ENCODE data around the gene ATP5MC3.

The ATP5MC3 gene

DNA sequence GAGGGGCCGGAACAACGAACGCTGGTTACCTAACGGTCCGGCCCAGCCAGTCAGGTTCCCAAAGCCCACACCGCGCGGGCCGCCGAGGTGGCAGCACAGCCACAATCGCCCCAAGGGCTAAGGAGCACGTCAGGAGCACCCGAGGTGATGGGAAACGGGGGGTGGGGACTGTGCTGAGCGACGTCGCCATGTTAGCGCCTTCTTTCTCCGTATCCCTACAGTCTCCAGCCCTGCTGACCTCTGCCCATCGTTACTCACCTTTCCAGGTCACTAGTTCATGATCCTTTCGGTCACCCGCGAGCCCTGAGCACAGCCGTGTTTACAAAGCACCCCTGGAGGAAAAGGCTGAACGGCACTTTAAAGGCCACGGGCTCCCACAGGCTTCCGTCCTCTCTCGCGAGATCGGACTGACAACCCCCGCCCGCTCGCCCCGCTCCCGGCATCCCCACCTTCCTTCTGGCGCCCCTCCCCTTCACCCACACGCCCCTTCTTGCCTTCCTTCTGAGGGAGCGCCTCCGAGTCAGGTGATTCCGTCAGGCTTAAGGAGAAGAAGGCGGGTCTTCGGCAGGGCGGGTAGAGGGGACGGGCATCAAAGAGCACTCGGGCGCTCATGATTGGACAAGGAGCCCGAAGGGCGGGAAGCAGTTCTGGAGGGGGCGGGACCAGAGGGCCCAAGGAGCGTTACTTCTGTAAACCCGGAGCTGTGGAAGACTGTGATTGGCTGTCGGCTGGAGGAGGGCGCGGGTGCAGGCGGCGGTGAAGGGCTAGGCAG, 13.5 kb downstream of the ATP5MC3 start, which contains the start of gene ATF2:
Gene ATF2, minus strand, starts transcription at position 412 of the 772 bp plus-strand sequence. CDS start 31,760 bp downstream, outside the sequence.
- H3K4me1 ChIP-seq (ENCODE audit: low read length): peaks cover 9% of the 10 kb centered on the region
- peak within 1 kb of the TSS; percentile 67 for H3K27ac ChIP-seq (ENCODE audit: low read length)
- H3K36me3 ChIP-seq (replicated peaks; ENCODE audit: insufficient read depth, low read length): no peaks in the 10 kb centered on the region
- TF ChIP-seq EZH2phosphoT487 (IDR thresholded peaks at IDR 0.05; ENCODE audit: low read length) (no peak), EZH2 (optimal IDR thresholded peaks at IDR 0.05; ENCODE audit: low read depth, low read length) (no peak)
- TF ChIP-seq, protein P1, sequence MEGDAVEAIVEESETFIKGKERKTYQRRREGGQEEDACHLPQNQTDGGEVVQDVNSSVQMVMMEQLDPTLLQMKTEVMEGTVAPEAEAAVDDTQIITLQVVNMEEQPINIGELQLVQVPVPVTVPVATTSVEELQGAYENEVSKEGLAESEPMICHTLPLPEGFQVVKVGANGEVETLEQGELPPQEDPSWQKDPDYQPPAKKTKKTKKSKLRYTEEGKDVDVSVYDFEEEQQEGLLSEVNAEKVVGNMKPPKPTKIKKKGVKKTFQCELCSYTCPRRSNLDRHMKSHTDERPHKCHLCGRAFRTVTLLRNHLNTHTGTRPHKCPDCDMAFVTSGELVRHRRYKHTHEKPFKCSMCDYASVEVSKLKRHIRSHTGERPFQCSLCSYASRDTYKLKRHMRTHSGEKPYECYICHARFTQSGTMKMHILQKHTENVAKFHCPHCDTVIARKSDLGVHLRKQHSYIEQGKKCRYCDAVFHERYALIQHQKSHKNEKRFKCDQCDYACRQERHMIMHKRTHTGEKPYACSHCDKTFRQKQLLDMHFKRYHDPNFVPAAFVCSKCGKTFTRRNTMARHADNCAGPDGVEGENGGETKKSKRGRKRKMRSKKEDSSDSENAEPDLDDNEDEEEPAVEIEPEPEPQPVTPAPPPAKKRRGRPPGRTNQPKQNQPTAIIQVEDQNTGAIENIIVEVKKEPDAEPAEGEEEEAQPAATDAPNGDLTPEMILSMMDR (IDR thresholded peaks at IDR 0.05; ENCODE audit: low read length): no peak
- peaks cover 13% of the 10 kb centered on the region; the same call in 1 of the 2 replicates for H3F3A ChIP-seq (ENCODE audit: insufficient read depth, low read length)
- peaks cover 53% of the 10 kb centered on the region for H3K79me2 ChIP-seq (ENCODE audit: low read length)
- H3K27me3 ChIP-seq (replicated peaks; ENCODE audit: insufficient read depth, low read length): no peaks in the 10 kb centered on the region
- no peaks in the 10 kb centered on the region for H3K9me3 ChIP-seq (replicated peaks; ENCODE audit: insufficient read depth, low read length)
- peak within 1 kb of the TSS; percentile 78 for H3K4me2 ChIP-seq (ENCODE audit: low read depth, low read length)
- peak within 1 kb of the TSS; percentile 92 for H2AFZ ChIP-seq (ENCODE audit: low read length)
- peak within 1 kb of the TSS; percentile 100 for H3K4me3 ChIP-seq (ENCODE audit: low read length)
- peak; percentile 99 for DNase-seq
- no peaks in the 10 kb centered on the region for H4K20me1 ChIP-seq (ENCODE audit: insufficient read depth, low read length)
- peak within 1 kb of the TSS; percentile 88 for H3K9ac ChIP-seq (ENCODE audit: low read length)
- H3K9me2 ChIP-seq (replicated peaks; ENCODE audit: insufficient read depth, low read length): no peaks in the 10 kb centered on the region

DNA sequence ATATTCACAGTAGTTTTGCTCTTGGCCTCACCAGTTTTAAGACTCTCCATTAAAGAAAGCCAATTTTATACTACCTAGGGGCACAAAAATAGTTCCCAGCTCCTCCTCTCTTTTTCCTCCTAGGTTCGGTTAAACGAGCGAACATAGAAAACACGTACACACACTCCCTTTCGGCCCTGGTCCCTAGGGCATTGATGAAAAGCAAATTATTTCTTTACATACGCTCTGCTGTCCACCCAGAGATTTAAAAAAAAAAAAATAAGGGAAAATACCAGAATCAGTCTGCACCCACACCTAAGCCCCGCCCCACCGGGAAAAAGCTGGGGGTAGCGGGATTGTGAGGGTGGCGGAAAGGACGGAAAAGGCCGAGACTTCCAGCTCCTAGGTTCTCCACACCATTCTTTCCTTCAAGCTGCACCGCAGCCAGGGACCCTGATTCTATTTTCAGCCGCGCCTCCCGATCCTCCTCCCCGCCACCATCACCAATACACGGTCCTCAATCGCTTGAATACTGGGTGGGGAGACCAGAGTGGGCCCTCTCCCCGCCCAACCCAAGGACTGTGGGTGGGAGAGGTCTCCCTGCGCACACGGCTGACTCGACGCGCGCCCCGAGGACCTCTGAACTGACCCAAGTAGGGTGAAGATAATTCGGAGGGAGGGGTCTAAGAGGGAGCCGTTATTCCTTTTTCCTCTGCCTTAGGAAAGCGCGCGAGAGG, 14.3 kb downstream of the ATP5MC3 start:
- TF ChIP-seq EZH2 (optimal IDR thresholded peaks at IDR 0.05; ENCODE audit: low read depth, low read length): no peak
- no peak for TF ChIP-seq EZH2phosphoT487 (IDR thresholded peaks at IDR 0.05; ENCODE audit: low read length)
- TF ChIP-seq, protein P1 (IDR thresholded peaks at IDR 0.05; ENCODE audit: low read length): no peak
- Histone ChIP-seq H3F3A (ENCODE audit: insufficient read depth, low read length) (peaks cover 12% of the 10 kb centered on the region; the same call in 1 of the 2 replicates), H3K79me2 (ENCODE audit: low read length) (peaks cover 58% of the 10 kb centered on the region), H3K4me2 (ENCODE audit: low read depth, low read length) (peak overlapping the region; percentile 56), H3K9me3 (replicated peaks; ENCODE audit: insufficient read depth, low read length) (no peaks in the 10 kb centered on the region), H4K20me1 (ENCODE audit: insufficient read depth, low read length) (0 out of 2 replicates have a peak, but pooled peaks cover 1% of the 10 kb centered on the region), H3K9ac (ENCODE audit: low read length) (peak overlapping the region; percentile 88), H3K9me2 (replicated peaks; ENCODE audit: insufficient read depth, low read length) (no peaks in the 10 kb centered on the region), H3K4me3 (ENCODE audit: low read length) (peak overlapping the region; percentile 100), H3K27me3 (replicated peaks; ENCODE audit: insufficient read depth, low read length) (no peaks in the 10 kb centered on the region), H3K27ac (ENCODE audit: low read length) (peak overlapping the region; percentile 67; the same call in 1 of the 2 replicates), H3K4me1 (ENCODE audit: low read length) (peaks cover 9% of the 10 kb centered on the region), H2AFZ (ENCODE audit: low read length) (peak overlapping the region; percentile 92), H3K36me3 (replicated peaks; ENCODE audit: insufficient read depth, low read length) (no peaks in the 10 kb centered on the region)
- DNase-seq: no peak

DNA sequence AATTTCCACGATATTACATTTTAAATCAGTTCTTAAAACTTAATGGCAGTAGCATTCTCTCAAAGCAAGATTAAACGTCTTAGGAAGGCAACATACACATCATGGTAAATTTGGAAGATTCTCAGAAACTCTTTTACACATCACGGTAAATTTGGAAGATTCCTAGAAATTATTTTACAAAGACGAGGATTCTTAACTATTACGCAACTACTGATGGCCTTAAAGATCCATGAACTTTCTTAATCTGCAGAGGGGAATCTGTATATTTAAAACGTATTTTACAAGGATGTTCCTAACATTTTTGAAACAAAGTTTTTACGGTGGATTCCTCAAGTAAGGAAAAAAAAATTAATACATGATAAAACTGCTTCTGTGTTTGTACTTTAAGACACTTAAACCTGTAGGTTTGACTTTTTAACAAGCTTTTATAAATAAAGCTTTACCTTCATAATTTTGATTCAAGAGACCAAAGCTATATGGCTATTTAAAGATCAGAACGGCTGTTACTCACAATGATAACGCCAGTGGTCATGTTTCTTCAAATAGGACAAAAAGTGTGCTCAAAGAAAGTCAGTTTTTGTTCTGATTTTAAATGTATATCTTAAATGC, 15.2 kb downstream of the ATP5MC3 start:
- Histone ChIP-seq H3K4me2 (ENCODE audit: low read depth, low read length) (peak overlapping the region; percentile 56), H3K9me2 (replicated peaks; ENCODE audit: insufficient read depth, low read length) (no peaks in the 10 kb centered on the region), H3K4me3 (ENCODE audit: low read length) (peak overlapping the region; percentile 100; the same call in 1 of the 2 replicates), H3F3A (ENCODE audit: insufficient read depth, low read length) (peaks cover 3% of the 10 kb centered on the region; the same call in 1 of the 2 replicates), H2AFZ (ENCODE audit: low read length) (no peak overlapping the region), H3K27me3 (replicated peaks; ENCODE audit: insufficient read depth, low read length) (no peaks in the 10 kb centered on the region), H3K36me3 (replicated peaks; ENCODE audit: insufficient read depth, low read length) (no peaks in the 10 kb centered on the region), H4K20me1 (ENCODE audit: insufficient read depth, low read length) (0 out of 2 replicates have a peak, but pooled peaks cover 3% of the 10 kb centered on the region), H3K79me2 (ENCODE audit: low read length) (peaks cover 68% of the 10 kb centered on the region), H3K9me3 (replicated peaks; ENCODE audit: insufficient read depth, low read length) (no peaks in the 10 kb centered on the region), H3K27ac (ENCODE audit: low read length) (no peak overlapping the region), H3K9ac (ENCODE audit: low read length) (peak overlapping the region; percentile 88; the same call in 1 of the 2 replicates), H3K4me1 (ENCODE audit: low read length) (peaks cover 9% of the 10 kb centered on the region)
- no peak for TF ChIP-seq EZH2 (optimal IDR thresholded peaks at IDR 0.05; ENCODE audit: low read depth, low read length)
- TF ChIP-seq EZH2phosphoT487 (IDR thresholded peaks at IDR 0.05; ENCODE audit: low read length): no peak
- TF ChIP-seq, protein P1 (IDR thresholded peaks at IDR 0.05; ENCODE audit: low read length): no peak
- DNase-seq: no peak

Measured in MM.1S (cell line).